HG02763 (cell line): ENCODE results near the gene SPTAN1.
"Not testable (repeated sequence)": the region's sequence is repeated elsewhere in the genome, so short reads cannot be mapped to it uniquely, and the experiment has no call there.

Experiments used
- ATAC-seq: cut with Tn5 transposase; IDR thresholded peaks from one replicate; pipeline ENCODE4 v1.9.1; 2021; ENCODE audit warnings: mild to moderate bottlenecking, moderate library complexity; ENCODE audit not compliant: unreplicated experiment

Gene SPTAN1

DNA sequence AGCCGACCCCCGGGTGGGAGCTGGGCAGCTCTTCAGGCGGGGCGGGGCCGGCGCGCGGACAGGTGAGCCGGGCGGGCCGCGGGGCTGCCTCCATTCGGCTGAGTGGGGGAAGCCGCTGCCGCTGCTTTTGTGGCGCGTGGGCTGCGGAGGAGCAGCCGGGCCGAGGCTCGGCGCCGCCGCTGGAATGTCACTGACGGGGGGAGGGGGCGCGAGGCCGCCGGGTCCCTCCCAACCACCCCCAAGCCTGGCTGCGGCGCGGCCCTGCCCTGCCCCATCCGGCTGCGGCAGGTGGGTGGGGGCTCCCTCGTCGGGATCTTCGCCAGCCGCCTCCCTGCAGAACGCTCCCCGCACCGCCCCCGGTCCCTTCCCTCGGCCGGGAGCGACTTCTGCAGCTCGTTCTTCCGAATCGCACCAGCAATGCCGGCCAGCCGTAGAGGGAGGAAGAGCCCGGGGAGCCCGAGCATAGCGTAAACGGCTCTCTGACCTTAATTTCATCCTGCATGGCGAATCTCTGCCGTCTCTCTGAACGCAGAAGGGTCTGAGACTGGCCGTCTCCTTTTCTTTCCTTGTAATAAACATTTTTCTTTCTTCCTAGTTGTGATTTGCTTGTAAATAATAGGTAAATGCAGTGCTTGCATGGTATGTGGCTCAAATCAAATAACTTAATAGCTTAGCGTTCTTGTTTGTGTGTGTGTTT, 505 bp downstream of the SPTAN1 start:
- ATAC-seq = peak; percentile 26

DNA sequence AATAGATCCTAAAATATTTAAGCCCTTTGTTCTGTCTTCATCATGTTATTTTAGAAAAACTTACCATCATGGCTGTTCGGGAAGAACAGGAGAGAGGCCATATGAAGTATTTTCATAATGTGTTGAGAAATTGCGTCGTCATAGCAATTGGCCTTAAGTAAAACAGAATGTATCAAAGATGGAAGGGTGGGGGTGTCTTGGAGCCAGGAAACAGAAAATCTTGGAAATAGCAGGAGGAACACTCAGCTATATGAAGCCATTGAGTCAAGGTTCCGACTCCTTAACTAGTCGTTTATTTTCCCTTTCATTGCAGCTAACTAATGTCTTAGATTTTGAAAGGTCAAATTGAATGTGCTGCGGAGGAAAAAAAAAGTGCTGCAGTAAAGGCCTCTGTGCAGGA, 1.3 kb downstream of the SPTAN1 start:
- ATAC-seq = no peak

GRCh38 chr9:128554155-128554862, 1.9 kb downstream of the SPTAN1 start:
- ATAC-seq = no peak

- ATAC-seq = no peak
Measured at GRCh38 chr9:128555180-128555721, 2.9 kb downstream of the SPTAN1 start.

DNA sequence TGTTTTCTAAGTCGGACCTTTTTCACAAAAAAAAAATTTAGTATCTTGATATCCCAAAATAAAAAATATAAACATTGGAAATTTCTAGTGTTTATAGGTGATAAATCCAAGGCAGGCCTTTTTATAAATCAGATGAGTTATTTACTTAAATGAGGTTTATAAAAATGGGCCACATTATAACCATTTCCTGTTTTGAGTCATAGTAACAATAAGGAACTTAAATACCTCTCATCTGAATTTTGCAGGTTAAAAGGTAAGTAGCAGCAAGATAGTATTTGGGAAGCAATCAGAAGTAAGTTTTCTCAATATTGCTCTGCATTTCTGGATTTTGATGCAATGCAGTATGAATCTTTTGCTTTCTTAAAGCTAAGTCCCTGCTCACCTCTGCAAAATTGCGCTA, 3.9 kb downstream of the SPTAN1 start:
- ATAC-seq = no peak

GRCh38 chr9:128556926-128557634, 4.7 kb downstream of the SPTAN1 start:
- no peak for ATAC-seq

DNA sequence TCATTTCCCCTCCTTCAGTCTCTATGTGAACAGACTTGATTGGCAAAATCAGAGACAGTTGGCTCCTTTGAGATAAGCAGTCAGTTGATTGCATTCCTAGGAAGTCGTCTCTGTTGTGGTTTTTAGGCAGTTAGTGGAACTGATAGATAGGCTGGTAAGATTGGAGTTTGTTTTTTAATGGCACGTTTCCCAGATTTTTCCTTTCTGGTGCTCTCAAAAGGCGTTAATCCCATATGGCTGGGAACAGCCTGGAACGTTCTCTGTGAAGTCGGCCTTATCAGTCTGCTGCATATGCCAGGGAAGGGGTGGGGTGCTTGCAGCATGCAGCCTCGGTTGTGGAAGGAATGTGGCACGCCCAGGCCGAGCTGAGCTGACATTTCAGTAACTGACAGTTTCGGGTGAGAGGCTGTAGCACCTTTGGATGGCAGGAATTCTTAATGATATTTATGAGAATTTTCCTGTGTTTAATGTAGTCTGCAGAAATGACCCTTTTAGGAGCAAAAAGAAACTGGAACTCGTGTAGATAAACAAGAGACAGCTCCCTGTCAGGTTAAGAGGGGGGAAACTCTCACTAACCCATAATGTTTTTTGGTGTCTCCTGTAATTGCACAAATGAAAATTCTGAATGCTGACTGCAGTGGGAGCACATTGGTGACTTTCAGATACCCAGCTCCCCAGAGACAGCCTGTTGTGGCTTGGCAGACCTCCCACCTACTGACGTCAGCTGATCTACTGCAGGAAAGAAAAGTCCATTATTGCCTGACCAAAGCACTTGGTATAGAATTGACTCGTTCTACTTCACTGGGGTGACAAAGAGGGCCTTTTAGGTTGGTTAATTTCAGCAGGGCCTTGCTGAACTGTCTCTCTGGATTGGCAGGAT, 6.3 kb downstream of the SPTAN1 start:
- peak; percentile 58 for ATAC-seq

- no peak for ATAC-seq
Measured at GRCh38 chr9:128565578-128565977, 13.2 kb downstream of the SPTAN1 start.

DNA sequence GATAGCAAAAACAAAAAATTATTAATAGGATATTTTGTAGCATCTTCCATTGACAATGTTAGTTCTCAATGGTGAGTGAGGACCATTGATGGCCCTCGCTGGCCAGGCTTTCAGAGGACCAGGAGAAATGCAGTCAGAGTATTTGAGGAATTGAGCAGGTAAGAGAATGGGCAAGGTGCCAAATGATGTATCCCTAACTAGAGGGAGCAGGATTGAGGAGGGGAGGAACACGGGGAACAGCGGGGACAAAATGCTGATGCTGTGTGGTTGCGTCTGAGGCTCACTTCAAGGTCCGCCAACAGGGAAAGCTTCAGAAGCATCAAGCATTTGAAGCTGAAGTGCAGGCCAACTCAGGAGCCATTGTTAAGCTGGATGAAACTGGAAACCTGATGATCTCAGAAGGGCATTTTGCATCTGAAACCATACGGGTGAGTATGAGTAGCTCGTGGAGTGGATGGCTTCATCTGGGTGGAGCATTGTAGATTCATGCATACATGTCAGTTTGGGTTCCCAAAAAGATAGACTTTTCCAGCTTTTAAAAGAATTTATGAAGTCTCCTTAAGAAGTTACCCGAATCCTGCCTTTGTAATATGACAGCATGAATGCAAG, 16.2 kb downstream of the SPTAN1 start:
- no peak for ATAC-seq

GRCh38 chr9:128575469-128575868, 23.1 kb downstream of the SPTAN1 start:
- no peak for ATAC-seq

- no peak for ATAC-seq
Measured at GRCh38 chr9:128575916-128576315, 23.5 kb downstream of the SPTAN1 start.

- ATAC-seq = no peak
Measured at GRCh38 chr9:128577206-128577605, 24.8 kb downstream of the SPTAN1 start.

DNA sequence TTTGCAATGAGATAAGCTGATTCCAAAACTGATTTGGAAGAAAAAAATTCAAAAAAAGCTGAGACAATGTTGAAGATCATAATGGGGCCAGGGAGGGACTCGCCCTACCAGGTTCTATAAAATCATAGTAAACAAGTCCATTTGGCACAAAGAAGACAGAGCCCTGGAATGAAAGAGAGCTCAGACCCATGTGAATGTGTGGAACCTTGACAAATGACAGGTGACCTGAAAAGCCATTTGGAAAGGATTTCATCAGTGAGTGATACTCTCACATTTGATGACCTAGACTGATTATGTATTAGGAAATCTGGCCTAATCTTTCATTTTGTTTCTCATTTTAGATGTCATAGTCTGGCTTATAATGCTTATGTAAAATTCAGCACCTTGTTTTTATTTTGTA, 26.8 kb downstream of the SPTAN1 start:
- no peak for ATAC-seq

- ATAC-seq = no peak
Measured at GRCh38 chr9:128580731-128581130, 28.3 kb downstream of the SPTAN1 start.

GRCh38 chr9:128585155-128585554, 32.8 kb downstream of the SPTAN1 start:
- not testable (repeated sequence) for ATAC-seq

DNA sequence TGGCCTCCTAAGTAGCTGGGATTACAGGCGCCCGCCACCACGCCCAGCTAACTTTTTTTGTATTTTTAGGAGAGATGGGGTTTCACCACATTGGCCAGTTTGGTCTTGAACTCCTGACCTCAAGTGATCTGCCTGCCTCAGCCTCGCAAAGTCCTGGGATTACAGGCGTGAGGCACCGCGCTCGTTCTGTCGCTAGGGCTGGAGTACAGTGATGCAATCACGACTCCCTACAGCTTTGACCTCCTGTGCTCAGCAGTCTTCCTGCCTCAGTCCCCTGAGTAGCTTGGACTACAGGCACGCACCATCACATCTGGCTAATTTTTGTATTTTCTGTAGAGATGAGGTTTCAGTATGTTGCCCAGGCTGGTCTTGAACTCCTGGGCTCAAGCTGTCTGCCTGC, 34.5 kb downstream of the SPTAN1 start:
- ATAC-seq = not testable (repeated sequence)

DNA sequence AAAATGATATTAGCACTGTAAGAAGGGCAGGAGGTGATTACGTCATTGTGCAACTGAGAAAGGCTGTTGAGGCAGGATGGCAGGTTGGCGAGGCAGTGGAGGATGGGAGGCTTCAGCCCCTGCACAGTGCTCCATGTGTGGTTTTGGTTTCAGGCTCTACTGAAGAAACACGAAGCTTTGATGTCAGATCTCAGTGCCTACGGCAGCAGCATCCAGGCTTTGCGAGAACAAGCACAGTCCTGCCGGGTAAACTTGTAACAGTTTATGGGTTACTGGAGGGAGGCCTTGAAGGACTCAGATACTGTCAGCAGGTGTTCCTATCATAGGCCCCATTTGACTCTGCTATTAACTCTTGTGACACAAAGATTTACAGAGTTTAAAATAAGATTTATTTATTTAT, 35.1 kb downstream of the SPTAN1 start:
- ATAC-seq = no peak

DNA sequence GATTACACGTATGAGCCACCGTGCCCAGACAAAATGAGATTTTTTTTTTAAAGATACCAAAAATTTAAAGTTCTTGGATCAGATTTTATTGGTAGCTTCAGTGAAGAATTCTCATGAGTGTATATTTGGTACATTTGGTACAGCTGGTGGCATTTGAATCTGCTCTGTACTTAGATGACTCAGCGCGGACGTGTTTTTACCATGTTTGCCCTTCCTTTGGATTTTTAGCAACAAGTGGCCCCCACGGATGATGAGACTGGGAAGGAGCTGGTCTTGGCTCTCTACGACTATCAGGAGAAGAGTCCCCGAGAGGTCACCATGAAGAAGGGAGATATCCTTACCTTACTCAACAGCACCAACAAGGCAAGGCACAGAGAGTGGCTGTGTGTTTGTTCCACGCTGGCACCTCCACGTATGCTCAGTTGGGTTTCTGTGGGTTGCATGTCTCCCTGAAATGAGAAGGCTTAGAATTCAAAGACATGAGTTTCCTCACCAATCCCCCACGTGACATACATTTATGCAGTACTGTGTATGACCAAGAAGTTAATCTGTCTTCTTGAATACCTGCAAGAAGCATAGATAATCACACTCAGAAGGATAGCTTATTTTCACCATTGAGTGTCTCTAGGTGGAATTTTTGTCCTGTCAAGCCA, 36.3 kb downstream of the SPTAN1 start:
- no peak for ATAC-seq

DNA sequence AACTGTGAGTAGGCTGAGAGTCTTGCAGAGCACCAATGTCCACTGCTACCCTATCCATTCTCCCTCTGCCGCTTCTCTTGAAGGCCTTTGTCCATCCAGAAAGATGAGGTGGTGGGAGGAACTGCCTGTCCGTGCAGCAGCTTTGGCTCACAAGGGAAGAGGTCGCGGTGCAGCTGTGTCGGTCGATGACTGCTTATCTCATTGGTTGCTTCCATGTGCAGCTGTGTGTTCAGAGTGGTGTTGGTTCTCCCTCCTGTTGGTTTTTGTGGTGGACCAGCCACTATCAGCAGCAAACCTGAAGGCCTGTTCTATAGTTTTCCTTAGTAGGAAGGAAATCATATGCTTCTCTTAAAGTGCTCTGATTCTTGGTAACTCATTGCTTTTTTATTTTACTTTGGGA, 40.7 kb downstream of the SPTAN1 start:
- ATAC-seq = no peak

DNA sequence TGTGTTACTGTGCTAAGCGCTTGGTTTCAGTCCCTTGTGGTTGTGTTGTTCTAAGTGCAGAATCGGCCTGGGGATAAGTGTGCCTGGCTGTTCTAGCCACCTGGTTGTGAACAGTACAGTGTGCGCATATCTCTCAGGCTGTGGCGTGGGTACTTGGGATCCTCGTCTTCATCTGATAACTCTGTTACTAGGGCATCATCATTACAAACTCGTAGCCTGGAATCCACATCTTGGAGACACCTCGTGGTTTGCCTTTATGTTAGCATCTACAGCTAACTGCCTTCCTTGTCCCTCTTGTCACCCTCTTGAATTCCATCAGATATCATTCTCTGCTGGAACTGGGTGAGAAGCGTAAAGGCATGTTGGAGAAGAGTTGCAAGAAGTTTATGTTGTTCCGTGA, 41.5 kb downstream of the SPTAN1 start:
- ATAC-seq = no peak
